Activated gamma-delta T cell treated with anti-CD3 and anti-CD28 coated beads, Interleukin-2, amount 50 U/mL, for 16 hours (primary cell): Measurements from ENCODE around the gene TMEM181.
"Not testable (repeated sequence)": the region's sequence is repeated elsewhere in the genome, so short reads cannot be mapped to it uniquely, and the experiment has no call there.

ENCODE experiments used
- DNase-seq: peaks from one replicate; pipeline ENCODE4 v3.0.0-alpha.2; 2020; ENCODE audit warnings: low read depth

Gene TMEM181

GRCh38 chr6:158663625-158664165 lies 103.8 kb downstream of the TMEM181 start:
- DNase-seq: no peak

DNA sequence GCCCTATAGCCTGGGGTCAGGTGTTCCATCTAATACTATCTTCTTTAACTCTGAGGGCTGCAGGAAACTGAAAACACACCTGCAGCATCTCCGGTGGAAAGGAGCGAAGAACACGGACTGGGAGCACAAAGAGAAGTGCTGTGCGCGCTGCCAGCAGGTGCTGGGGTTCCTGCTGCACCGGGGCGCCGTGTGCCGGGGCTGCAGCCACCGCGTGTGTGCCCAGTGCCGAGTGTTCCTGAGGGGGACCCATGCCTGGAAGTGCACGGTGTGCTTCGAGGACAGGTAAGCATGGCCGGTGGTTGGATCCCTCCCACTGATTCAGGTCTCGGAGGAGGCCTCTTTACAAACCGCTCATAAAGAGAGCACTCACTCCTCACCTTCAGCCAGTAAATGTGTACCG lies 105.4 kb downstream of the TMEM181 start:
- DNase-seq: no peak

DNA sequence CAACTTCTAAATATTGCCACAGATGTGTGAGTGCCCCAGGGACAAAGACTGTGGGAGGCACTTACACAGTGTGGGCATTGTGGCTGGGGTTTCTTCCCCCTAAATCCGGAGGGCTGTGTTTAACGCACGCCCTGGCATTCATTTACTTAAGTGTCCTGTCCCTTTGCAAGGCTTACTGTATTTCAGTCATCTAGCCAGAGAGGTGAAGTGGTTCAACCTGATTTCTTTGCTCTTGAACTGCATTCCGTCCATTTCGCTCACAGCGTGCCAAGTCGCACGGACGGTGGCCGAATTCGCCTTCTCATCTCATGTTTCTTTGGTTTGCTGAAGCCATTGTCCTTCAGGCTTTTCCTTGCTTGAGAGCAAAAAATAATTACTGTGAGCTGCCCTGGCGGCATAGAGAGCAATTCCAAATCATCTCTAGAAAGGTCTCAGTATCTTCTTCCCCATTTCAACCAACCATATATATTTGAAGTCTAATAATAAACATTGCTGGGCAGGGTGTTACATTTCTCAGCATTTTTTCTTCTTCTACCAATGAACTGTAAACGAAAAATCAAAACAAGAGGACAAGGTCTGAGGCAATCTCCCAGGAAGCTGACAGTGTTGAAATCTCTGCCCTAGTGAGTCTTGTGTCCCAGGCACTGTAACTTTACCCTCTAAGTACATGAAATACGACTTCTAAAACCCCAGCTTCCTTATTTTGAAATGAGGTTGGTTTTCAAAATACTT lies 106.9 kb downstream of the TMEM181 start:
- no peak for DNase-seq

DNA sequence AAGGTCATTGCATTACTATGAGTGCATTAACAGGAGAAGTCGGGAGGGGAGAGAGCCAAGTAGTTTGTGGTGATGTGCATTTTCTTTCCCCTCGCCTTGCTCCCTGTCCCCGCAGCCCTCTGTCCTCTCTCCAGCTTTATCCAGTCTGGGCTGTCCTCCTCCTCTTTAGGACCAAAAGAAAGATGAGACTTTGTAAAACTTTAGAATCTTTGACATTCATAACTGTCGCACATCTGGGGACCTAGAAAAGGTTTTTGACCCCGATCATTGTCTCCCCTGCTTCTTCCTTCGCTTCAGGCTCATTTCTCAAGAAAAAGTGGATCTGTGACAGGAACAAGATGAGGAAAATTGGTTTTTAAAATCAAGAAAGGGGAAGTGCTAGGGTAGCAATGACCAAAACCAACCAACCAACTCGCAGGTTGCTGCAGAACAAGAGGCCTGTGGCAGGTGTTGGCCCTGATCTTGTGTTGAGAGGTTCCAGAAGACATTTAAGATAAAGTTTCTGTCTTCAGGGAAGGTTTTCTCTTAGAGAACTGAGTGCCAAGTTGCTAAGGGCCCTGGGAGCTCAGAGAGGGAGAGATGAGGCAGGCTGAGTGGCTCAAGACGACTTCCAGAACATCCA lies 107.6 kb downstream of the TMEM181 start:
- DNase-seq: no peak

DNA sequence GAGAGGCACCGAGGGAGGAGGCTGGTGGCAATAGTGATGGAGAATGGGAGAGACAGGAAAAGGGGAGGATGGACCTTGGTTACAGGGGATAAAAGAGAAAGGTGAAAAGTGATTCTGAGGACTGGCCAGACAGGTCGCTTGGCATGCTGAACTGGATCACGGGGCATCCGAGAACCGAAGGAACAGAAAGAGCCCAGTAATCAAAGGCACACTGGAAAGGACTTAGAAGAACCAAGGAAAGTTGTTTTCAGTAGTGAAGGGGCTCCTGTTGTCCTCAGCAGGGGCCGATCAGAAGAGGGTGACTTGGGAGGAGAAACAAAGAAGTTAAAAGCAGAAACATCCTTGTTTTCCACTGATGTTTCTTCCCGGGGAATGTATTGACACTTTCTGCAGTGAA lies 108.8 kb downstream of the TMEM181 start:
- DNase-seq: no peak

- DNase-seq: no peak
Observed at GRCh38 chr6:158669145-158670035, 109.5 kb downstream of the TMEM181 start.

- DNase-seq: not testable (repeated sequence)
Observed at GRCh38 chr6:158672119-158672518, 112.2 kb downstream of the TMEM181 start.

- DNase-seq: no peak
Observed at GRCh38 chr6:158672726-158673125, 112.8 kb downstream of the TMEM181 start.

DNA sequence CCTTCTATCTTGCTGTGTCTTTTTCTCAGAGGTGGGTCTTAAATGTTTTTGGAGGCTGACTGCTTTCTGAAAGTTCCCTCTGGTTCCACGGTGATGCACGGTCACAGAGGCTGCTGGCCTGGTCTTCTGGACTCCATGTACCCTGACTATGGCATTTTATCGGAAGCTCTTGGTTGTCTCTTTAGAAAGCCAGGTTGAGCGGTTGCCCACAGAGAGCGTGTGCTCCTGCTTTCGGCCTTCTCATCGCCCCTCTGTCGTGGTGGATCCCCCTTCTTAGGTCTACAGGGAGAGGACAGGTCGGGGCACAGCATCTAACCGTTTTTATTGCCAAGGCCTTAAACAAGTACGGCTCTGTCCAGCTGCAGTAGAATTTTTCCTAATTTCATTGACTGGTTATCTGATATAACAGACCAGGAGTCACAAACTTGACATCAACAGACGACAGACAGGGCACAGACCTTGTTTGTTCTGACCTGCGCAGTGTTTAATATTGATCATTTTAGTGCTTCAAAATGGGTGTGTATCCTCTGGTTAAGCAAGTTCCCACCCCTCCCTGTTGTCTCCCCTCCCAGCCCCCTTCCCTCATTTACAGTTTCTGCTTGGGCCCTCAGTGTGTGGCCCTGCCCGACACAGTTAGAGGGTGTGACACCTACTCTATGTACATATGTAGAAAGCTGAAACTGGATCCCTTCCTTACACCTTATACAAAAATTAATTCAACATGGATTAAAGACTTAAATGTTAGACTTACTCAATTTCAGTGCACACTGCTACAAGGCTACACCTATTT lies 114.6 kb downstream of the TMEM181 start:
- DNase-seq: no peak

DNA sequence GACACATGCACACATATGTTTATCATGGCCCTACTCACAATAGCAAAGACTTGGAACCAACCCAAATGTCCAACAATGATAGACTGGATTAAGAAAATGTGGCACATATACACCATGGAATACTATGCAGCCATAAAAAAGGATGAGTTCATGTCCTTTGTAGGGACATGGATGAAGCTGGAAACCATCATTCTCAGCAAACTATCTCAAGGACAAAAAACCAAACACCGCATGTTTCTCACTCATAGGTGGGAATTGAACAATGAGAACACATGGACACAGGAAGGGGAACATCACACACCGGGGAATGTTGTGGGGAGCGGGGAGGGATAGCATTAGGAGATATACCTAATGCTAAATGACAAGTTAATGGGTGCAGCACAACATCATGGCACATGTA lies 117.2 kb downstream of the TMEM181 start:
- not testable (repeated sequence) for DNase-seq

DNA sequence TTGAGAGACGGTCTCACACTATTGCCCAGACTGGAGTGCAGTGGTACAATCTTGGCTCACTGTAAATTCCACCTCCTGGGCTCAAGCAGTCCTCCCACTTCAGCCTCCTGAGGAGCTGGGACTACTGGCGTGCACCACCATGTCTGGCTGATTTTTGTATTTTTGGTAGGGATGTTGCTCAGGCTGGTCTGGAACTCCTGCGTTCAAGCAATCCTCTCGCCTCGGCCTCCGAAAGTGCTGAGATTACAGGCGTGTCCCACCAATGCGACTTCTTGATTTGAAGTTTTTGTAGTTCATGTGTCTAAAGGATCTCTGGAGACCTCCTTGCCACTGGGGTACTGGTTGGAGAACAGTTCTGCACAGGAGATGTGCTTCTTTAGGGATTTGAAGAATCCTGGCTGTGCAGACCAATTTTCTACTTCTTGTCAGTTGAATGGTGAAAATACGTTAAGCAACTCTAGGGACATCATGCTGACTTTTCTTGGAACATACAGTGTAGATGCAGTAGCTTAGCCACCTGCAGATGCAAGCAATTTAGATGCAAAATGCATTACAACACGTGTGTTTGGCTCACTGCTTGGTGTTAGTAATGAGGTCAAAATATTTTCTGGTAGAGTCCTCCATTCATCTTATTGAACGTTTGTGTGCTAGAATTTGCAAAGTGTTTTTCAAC lies 118.2 kb downstream of the TMEM181 start:
- no peak for DNase-seq

- DNase-seq: no peak
Observed at GRCh38 chr6:158680015-158680414, 120.1 kb downstream of the TMEM181 start.

DNA sequence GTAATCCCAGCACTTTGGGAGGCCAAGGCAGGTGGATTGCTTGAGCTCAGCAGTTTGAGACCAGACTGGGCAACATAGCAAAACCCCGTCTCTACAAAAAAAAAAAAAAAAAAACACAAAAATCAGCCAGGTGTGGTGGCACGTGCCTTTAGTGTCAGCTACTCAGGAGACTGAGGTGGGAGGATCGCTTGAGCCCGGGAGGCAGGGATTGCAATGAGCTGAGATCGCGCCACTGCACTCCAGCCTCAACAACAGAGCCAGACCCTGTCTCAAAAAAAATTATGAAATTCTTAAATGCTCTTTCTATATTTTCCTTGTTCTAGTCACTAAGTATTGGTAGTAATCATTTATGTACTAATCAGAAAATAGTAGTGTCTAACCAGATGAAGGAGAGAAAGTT lies 120.6 kb downstream of the TMEM181 start:
- no peak for DNase-seq

- no peak for DNase-seq
Observed at GRCh38 chr6:158684311-158684710, 124.4 kb downstream of the TMEM181 start.

- no peak for DNase-seq
Observed at GRCh38 chr6:158684745-158685324, 124.9 kb downstream of the TMEM181 start.
